Measurements from ENCODE around the gene TBXA2R. TPM values are rescaled to one million over a fixed set of nuclear protein-coding genes. Genes with fewer than 3 reads are reported as not detected.

TBXA2R gene
- total and polyA plus RNA-seq, 2 experiments from 2014 or later: 0.42 to 0.73 TPM

- Mint-ChIP-seq H3K27me3 (ENCODE audit: insufficient read depth, low read depth, poor library complexity) (peaks cover 18% of the 10 kb centered on the region), H3K4me3 (peak within 1 kb of the TSS; percentile 90), H3K36me3 (ENCODE audit: low read depth) (peaks cover 8% of the 10 kb centered on the region), H3K9me3 (no peaks in the 10 kb centered on the region), H3K27ac (peak within 1 kb of the TSS; percentile 99), H3K4me1 (peaks cover 13% of the 10 kb centered on the region)
- Histone ChIP-seq H3K27me3 (ENCODE audit: insufficient read depth) (no peaks in the 10 kb centered on the region), H3K4me2 (peak within 1 kb of the TSS; percentile 89), H3K36me3 (ENCODE audit: insufficient read depth) (no peaks in the 10 kb centered on the region), H3K79me2 (replicated peaks; ENCODE audit: insufficient read depth) (peaks cover 23% of the 10 kb centered on the region), H4K20me1 (replicated peaks; ENCODE audit: insufficient read depth) (peaks cover 16% of the 10 kb centered on the region), H3K27ac (ENCODE audit: low read depth) (peak within 1 kb of the TSS; percentile 79; the same call in 1 of the 2 replicates), H3F3A (replicated peaks; ENCODE audit: low read depth) (peaks cover 5% of the 10 kb centered on the region; the same call in 1 of the 2 replicates), H3K4me1 (ENCODE audit: insufficient read depth) (peaks cover 9% of the 10 kb centered on the region; the same call in 1 of the 2 replicates), H3K4me3 (peak within 1 kb of the TSS; percentile 99), H2AFZ (peak within 1 kb of the TSS; percentile 76), H3K9me2 (ENCODE audit: insufficient read depth) (no peaks in the 10 kb centered on the region)
- TF ChIP-seq POLR2AphosphoS5 (IDR thresholded peaks at IDR 0.05; ENCODE audit: low read depth): peak; percentile 75
- no peak for TF ChIP-seq ZNF114 (CRISPR knock-in tag; IDR thresholded peaks at IDR 0.05)
- no peak for TF ChIP-seq EZH2phosphoT487 (IDR thresholded peaks at IDR 0.05; ENCODE audit: unreplicated experiment)
- TF ChIP-seq ETS1 (IDR thresholded peaks at IDR 0.05): peak; percentile 79
- TF ChIP-seq CREB1 (CRISPR knock-in tag; IDR thresholded peaks at IDR 0.05; ENCODE audit: low read depth): peak; percentile 63
- DNase-seq (ENCODE audit: low spot score) (peak; percentile 100), ATAC-seq (peak; percentile 96)
Measured at GRCh38 chr19:3626473-3627350, 20.0 kb upstream of the TBXA2R start, which contains the start of gene CACTIN. Gene CACTIN (minus strand): TSS chr19:3626790. CDS start chr19:3626762, 28 bp downstream.

- no peaks in the 10 kb centered on the region for H3K27me3 ChIP-seq (ENCODE audit: insufficient read depth)
- no peaks in the 10 kb centered on the region for H3K9me3 Mint-ChIP-seq
- peak overlapping the region; percentile 99 for H3K4me3 ChIP-seq
- H3F3A ChIP-seq (replicated peaks; ENCODE audit: low read depth): peaks cover 5% of the 10 kb centered on the region; the same call in 1 of the 2 replicates
- DNase-seq (ENCODE audit: low spot score) (no peak), ATAC-seq (peak; percentile 4; the same call in 2 of the 3 replicates)
- no peaks in the 10 kb centered on the region for H3K9me2 ChIP-seq (ENCODE audit: insufficient read depth)
- H3K27ac Mint-ChIP-seq: peak overlapping the region; percentile 99
- peak overlapping the region; percentile 90 for H3K4me3 Mint-ChIP-seq
- H3K27ac ChIP-seq (ENCODE audit: low read depth): no peak overlapping the region; the same call in 1 of the 2 replicates
- H3K36me3 Mint-ChIP-seq (ENCODE audit: low read depth): peaks cover 8% of the 10 kb centered on the region
- H3K27me3 Mint-ChIP-seq (ENCODE audit: insufficient read depth, low read depth, poor library complexity): peaks cover 18% of the 10 kb centered on the region
- H3K4me2 ChIP-seq: peak overlapping the region; percentile 89
- peaks cover 13% of the 10 kb centered on the region for H3K4me1 Mint-ChIP-seq
- peaks cover 23% of the 10 kb centered on the region for H3K79me2 ChIP-seq (replicated peaks; ENCODE audit: insufficient read depth)
- peaks cover 9% of the 10 kb centered on the region; the same call in 1 of the 2 replicates for H3K4me1 ChIP-seq (ENCODE audit: insufficient read depth)
- H2AFZ ChIP-seq: peak overlapping the region; percentile 76; the same call in 1 of the 2 replicates
- peaks cover 16% of the 10 kb centered on the region for H4K20me1 ChIP-seq (replicated peaks; ENCODE audit: insufficient read depth)
- no peaks in the 10 kb centered on the region for H3K36me3 ChIP-seq (ENCODE audit: insufficient read depth)
- TF ChIP-seq POLR2AphosphoS5 (IDR thresholded peaks at IDR 0.05; ENCODE audit: low read depth) (no peak), NANOG (IDR thresholded peaks at IDR 0.05; ENCODE audit: borderline replicate concordance) (no peak), STAT1 (IDR thresholded peaks at IDR 0.05; ENCODE audit: unreplicated experiment) (no peak), REST (IDR thresholded peaks at IDR 0.05; ENCODE audit: unreplicated experiment) (no peak), ZNF114 (CRISPR knock-in tag; IDR thresholded peaks at IDR 0.05) (no peak), EZH2phosphoT487 (IDR thresholded peaks at IDR 0.05; ENCODE audit: unreplicated experiment) (no peak), ZNF331 (CRISPR knock-in tag; IDR thresholded peaks at IDR 0.05; ENCODE audit: low read depth) (no peak), CREB1 (CRISPR knock-in tag; IDR thresholded peaks at IDR 0.05; ENCODE audit: low read depth) (no peak)
Measured at GRCh38 chr19:3625996-3626472, 19.4 kb upstream of the TBXA2R start.

All from GM23338 (cell line).